ENCODE measurements around the gene ZNF423. TPM values are rescaled to one million over a fixed set of nuclear protein-coding genes. Genes with fewer than 3 reads are reported as not detected.
"Not testable (repeated sequence)": the region's sequence is repeated elsewhere in the genome, so short reads cannot be mapped to it uniquely, and the experiment has no call there.

ZNF423 gene
- total RNA-seq, 2 experiments from 2014 or later: not detected

DNA sequence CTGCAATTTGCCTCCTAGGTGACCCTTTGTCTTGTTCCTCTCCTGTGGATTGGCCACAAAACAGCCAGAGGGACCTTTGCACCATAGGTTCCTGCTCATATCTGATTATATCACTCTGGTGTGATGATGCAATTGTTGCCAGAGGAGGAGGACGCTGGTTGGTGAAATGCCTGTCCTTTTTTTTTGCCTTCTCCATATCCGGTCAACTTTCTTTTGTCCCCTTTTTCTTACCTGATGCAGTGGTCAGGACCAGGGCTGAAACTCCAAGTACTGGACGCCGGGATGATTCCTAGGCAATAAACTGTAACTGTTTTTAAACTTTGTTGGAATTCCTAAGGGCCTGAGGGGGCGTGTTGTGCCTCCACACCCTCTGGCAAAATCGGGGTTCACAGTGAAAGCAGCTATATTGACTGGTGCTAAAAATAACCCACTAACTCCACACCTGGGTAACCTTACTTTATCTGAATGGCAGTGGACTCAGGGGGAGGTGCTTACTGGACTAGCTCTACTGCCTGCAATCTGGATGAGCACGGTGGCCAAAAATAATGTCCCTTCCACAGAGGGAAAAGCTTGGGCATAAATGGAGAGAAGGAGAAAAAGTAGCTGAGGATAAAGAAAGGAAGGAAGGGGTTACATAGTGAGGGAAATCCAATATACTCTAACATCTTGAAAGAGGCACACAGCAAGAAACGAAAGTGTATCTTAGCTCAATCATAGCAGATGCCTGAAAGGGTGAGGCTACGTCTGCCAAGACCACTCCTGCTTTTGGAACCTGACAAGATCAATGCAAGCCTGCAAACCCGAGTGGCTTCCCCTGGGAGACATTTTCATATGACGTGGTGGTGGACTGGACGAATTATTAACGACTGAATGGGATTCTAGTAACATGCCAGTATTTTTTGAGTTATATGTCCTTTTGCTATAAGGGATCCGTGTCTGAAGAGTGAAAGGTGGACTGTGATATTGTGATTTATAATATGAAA, 28.4 kb upstream of the ZNF423 start:
- H3K27ac Mint-ChIP-seq: no peak overlapping the region
- CTCF ChIA-PET: interaction anchor here (1.2 to 1.4 kb wide), 2 partner anchors 8 to 27 kb away, joined by 4 to 5 read pairs; no protein-coding TSS in a partner anchor
- H3K36me3 Mint-ChIP-seq (ENCODE audit: low read depth): no peaks in the 10 kb centered on the region
- H3K4me3 Mint-ChIP-seq: no peak overlapping the region
- peaks cover 4% of the 10 kb centered on the region for H3K27me3 Mint-ChIP-seq (ENCODE audit: low read depth)
- H3K9me3 Mint-ChIP-seq (ENCODE audit: insufficient read depth): no peaks in the 10 kb centered on the region
- H3K4me1 Mint-ChIP-seq (ENCODE audit: low read depth): no peaks in the 10 kb centered on the region
- no peak for ATAC-seq
- no peak for DNase-seq
- POLR2A ChIA-PET: no interaction called here

DNA sequence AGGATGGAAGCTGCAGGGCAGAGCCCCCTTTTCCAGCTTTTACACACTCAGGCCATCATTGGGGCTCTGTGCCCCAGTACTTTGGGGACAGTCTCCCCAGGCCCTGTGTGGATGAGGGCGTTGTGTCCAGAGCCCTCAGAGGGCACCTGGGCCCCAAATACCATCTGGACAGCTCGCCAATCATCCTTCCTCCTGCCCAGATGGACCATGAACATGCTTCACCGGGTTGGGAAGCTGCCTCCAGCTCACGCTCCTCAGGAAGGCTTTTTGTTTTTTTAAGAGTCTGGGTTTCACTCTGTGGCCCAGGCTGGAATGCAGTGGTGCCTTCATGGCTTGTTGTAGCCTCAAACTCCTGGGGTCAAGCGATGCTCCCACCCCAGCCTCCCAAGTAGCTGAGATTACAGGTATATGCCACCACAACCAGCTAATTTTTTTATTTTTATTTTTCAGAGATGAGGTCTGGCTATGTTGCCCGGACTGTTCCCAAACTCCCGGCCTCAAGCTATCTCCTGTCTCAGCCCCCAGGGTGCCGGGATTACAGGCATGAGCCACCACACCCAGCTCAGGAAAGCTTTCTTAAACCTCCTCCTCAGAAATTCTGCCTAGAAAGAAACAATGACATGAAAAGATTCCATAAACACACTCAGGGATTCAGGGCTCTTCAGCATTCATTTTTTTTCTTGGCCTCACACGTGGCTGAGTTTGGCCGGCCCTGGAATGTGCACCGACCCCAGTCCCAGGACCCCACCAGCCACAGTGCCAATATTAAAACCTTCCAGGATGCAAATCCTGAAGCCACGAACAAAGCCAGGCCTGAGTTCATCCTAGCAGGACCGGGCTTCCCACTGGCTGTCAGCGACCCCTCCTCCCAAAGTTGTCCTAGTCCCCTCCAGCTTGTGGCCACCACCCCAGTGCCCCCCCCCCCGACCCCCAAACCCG, 27.4 kb upstream of the ZNF423 start:
- DNase-seq (no peak), ATAC-seq (no peak)
- Mint-ChIP-seq H3K27me3 (ENCODE audit: low read depth) (peaks cover 4% of the 10 kb centered on the region), H3K4me3 (no peak overlapping the region), H3K4me1 (ENCODE audit: low read depth) (no peaks in the 10 kb centered on the region), H3K27ac (no peak overlapping the region), H3K9me3 (ENCODE audit: insufficient read depth) (no peaks in the 10 kb centered on the region), H3K36me3 (ENCODE audit: low read depth) (no peaks in the 10 kb centered on the region)
- CTCF ChIA-PET: no interaction called here
- POLR2A ChIA-PET: interaction anchor here (0.7 kb wide), 1 partner anchor 14 kb away, joined by 3 read pairs; no protein-coding TSS in a partner anchor

DNA sequence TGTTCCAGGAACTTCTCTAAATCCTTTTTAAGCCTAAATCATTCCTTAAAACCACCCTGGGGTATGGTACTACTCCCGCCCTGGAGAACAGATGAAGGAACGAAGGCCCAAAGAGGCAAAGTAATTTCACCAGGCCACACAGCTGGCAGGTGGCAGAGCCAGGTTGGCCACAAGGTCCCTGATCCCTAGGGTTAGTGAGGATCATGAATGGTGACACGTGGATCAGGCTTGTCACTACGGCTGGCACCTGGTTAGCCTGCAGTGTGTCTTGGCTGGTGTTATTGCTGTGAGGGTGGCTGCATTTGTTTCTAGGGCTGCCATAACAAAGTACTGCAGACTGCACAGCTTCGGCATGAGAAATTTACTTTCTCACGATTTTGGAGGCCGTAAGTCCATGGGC, 26.0 kb upstream of the ZNF423 start:
- no peaks in the 10 kb centered on the region for H3K9me3 Mint-ChIP-seq (ENCODE audit: insufficient read depth)
- DNase-seq (no peak), ATAC-seq (no peak)
- H3K4me1 Mint-ChIP-seq (ENCODE audit: low read depth): no peaks in the 10 kb centered on the region
- no peaks in the 10 kb centered on the region for H3K36me3 Mint-ChIP-seq (ENCODE audit: low read depth)
- H3K27ac Mint-ChIP-seq: no peak overlapping the region
- CTCF ChIA-PET: no interaction called here
- POLR2A ChIA-PET: no interaction called here
- no peak overlapping the region for H3K4me3 Mint-ChIP-seq
- H3K27me3 Mint-ChIP-seq (ENCODE audit: low read depth): peaks cover 5% of the 10 kb centered on the region

- H3K27me3 Mint-ChIP-seq (ENCODE audit: low read depth): peaks cover 11% of the 10 kb centered on the region
- DNase-seq; H3K9me3 Mint-ChIP-seq (ENCODE audit: insufficient read depth); H3K4me1 Mint-ChIP-seq (ENCODE audit: low read depth); ATAC-seq; CTCF ChIA-PET; H3K27ac Mint-ChIP-seq; POLR2A ChIA-PET; H3K4me3 Mint-ChIP-seq; H3K36me3 Mint-ChIP-seq (ENCODE audit: low read depth): not testable (repeated sequence)
Measured at GRCh38 chr16:49878540-49878939, 22.6 kb upstream of the ZNF423 start.

- CTCF ChIA-PET: interaction anchor here (0.6 to 2.4 kb wide), 13 partner anchors 8 to 1190 kb away, joined by 3 to 8 read pairs (median 4); no protein-coding TSS in a partner anchor
- no peaks in the 10 kb centered on the region for H3K4me1 Mint-ChIP-seq (ENCODE audit: low read depth)
- no peaks in the 10 kb centered on the region for H3K36me3 Mint-ChIP-seq (ENCODE audit: low read depth)
- ATAC-seq: peak; percentile 77
- no peaks in the 10 kb centered on the region for H3K9me3 Mint-ChIP-seq (ENCODE audit: insufficient read depth)
- POLR2A ChIA-PET: no interaction called here
- no peak overlapping the region for H3K27ac Mint-ChIP-seq
- DNase-seq: peak; percentile 41
- H3K4me3 Mint-ChIP-seq: no peak overlapping the region
- H3K27me3 Mint-ChIP-seq (ENCODE audit: low read depth): peaks cover 15% of the 10 kb centered on the region
Measured at GRCh38 chr16:49876716-49877129, 20.8 kb upstream of the ZNF423 start.

GRCh38 chr16:49875806-49876715, 20.1 kb upstream of the ZNF423 start:
- H3K9me3 Mint-ChIP-seq (ENCODE audit: insufficient read depth): no peaks in the 10 kb centered on the region
- H3K4me1 Mint-ChIP-seq (ENCODE audit: low read depth): no peaks in the 10 kb centered on the region
- ATAC-seq: peak; percentile 21
- POLR2A ChIA-PET: no interaction called here
- no peak overlapping the region for H3K27ac Mint-ChIP-seq
- no peak for DNase-seq
- H3K4me3 Mint-ChIP-seq: no peak overlapping the region
- H3K27me3 Mint-ChIP-seq (ENCODE audit: low read depth): peaks cover 15% of the 10 kb centered on the region
- CTCF ChIA-PET: interaction anchor here (0.9 to 2.4 kb wide), 11 partner anchors 9 to 1189 kb away, joined by 3 to 8 read pairs (median 4); no protein-coding TSS in a partner anchor
- H3K36me3 Mint-ChIP-seq (ENCODE audit: low read depth): no peaks in the 10 kb centered on the region

DNA sequence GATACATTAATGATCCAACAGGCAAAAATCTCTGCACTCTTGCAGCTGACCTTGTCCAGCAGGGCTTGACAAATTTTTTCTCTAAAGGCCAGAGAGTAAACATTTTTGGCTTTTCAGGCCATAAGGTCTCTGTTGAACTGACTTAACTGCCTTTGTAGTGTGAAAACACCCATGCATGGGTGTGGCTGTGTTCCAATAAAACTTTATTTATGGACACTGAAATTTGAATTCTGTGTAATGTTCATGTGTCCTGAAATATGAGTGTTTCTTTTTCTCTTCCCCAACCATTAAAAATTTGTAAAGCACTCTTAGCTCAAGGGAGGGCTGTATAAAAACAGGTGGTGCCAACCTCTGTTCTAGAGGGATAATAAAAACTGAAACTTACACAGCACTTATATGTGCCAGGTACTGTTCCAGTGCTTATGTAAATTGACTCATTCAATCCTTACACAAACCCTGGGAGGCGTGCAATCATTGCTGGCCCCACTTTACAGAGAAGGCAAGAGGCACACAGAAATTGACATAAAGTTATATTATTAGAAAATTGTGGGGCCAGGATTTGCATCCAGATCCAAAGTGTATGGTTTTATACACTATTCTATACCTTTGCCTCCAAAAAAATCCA, 18.8 kb upstream of the ZNF423 start:
- Mint-ChIP-seq H3K27me3 (ENCODE audit: low read depth) (peaks cover 15% of the 10 kb centered on the region), H3K27ac (no peak overlapping the region), H3K4me3 (no peak overlapping the region), H3K4me1 (ENCODE audit: low read depth) (no peaks in the 10 kb centered on the region), H3K36me3 (ENCODE audit: low read depth) (no peaks in the 10 kb centered on the region), H3K9me3 (ENCODE audit: insufficient read depth) (no peaks in the 10 kb centered on the region)
- ChIA-PET POLR2A (no interaction called here), CTCF (interaction anchor here (0.6 to 0.9 kb wide), 2 partner anchors 17 to 29 kb away, joined by 3 to 6 read pairs; no protein-coding TSS in a partner anchor)
- DNase-seq (no peak), ATAC-seq (no peak)

- POLR2A ChIA-PET; DNase-seq; H3K9me3 Mint-ChIP-seq (ENCODE audit: insufficient read depth); ATAC-seq; H3K27ac Mint-ChIP-seq; H3K36me3 Mint-ChIP-seq (ENCODE audit: low read depth); H3K4me1 Mint-ChIP-seq (ENCODE audit: low read depth); H3K4me3 Mint-ChIP-seq: not testable (repeated sequence)
- CTCF ChIA-PET: interaction anchor here (4.5 kb wide), 1 partner anchor 14 kb away, joined by 15 read pairs; no protein-coding TSS in a partner anchor
- peaks cover 13% of the 10 kb centered on the region for H3K27me3 Mint-ChIP-seq (ENCODE audit: low read depth)
Measured at GRCh38 chr16:49871824-49872223, 15.9 kb upstream of the ZNF423 start.

- ChIA-PET POLR2A (no interaction called here), CTCF (interaction anchor here (4.5 kb wide), 1 partner anchor 12 kb away, joined by 15 read pairs; no protein-coding TSS in a partner anchor)
- no peaks in the 10 kb centered on the region for H3K4me1 Mint-ChIP-seq (ENCODE audit: low read depth)
- DNase-seq (no peak), ATAC-seq (no peak)
- no peak overlapping the region for H3K27ac Mint-ChIP-seq
- no peaks in the 10 kb centered on the region for H3K36me3 Mint-ChIP-seq (ENCODE audit: low read depth)
- H3K9me3 Mint-ChIP-seq (ENCODE audit: insufficient read depth): no peaks in the 10 kb centered on the region
- no peak overlapping the region for H3K4me3 Mint-ChIP-seq
- H3K27me3 Mint-ChIP-seq (ENCODE audit: low read depth): peaks cover 5% of the 10 kb centered on the region
Measured at GRCh38 chr16:49869731-49870130, 13.8 kb upstream of the ZNF423 start.

DNA sequence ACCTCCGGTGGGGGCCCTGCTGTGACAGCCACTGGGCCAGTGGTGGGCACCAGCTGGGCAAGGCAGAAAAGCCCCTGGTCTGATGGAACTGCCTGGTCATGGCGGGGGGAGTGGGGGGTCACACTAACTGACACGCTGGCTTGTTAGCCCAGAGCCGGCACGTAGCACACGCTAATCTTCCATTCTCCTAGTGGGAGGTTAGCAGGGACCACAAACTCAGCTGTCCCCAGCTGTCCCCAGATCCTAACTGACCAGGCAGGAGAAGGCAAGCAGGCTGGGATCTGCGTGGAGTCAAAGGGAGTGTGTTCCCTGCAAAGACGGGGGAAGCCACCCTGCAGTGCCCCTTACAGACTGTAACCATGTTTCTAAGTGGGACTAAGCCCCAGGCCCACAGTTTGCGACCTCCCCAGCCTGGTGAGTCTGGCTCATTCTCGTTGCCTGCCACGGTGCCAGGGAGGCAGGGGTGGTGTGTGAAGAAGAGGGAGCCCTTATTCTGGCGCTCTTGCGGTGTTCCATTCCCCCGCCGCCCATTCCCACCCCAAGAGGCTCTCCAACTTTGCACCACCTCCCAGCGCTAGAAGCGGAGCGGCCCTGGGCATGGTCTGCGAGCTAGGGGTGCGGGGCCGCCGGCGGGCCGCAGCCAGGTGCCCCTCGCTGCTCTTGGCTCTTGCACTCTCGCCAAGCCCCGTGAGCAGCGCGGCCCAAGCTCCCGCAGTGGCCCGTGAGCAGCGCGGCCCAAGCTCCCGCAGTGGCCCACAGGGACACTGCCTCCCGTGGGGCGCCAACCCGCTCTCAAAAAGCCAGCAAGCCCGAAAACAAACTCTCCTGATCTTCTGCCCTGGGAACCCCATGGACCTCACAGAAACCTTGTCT, 12.1 kb upstream of the ZNF423 start:
- H3K36me3 Mint-ChIP-seq (ENCODE audit: low read depth): no peaks in the 10 kb centered on the region
- H3K9me3 Mint-ChIP-seq (ENCODE audit: insufficient read depth): no peaks in the 10 kb centered on the region
- no peak overlapping the region for H3K27ac Mint-ChIP-seq
- H3K4me1 Mint-ChIP-seq (ENCODE audit: low read depth): no peaks in the 10 kb centered on the region
- ChIA-PET CTCF (interaction anchor here (1.2 to 4.5 kb wide), 2 partner anchors 9 to 10 kb away, joined by 5 to 15 read pairs; no protein-coding TSS in a partner anchor), POLR2A (no interaction called here)
- peaks cover 5% of the 10 kb centered on the region for H3K27me3 Mint-ChIP-seq (ENCODE audit: low read depth)
- H3K4me3 Mint-ChIP-seq: no peak overlapping the region
- DNase-seq (no peak), ATAC-seq (no peak)

Measured in activated CD8-positive, alpha-beta T cell treated with anti-CD3 and anti-CD28 coated beads, Interleukin-2, amount 10 ng/mL, durations not matched to agents 7 days and 5 days (primary cell).